Measurements from ENCODE around the gene DDX56. TPM values are rescaled to one million over a fixed set of nuclear protein-coding genes. Genes with fewer than 3 reads are reported as not detected.

Gene DDX56
- total and polyA plus RNA-seq, 9 of the 15 experiments (the other 6 are each of a cell fraction or from before 2014, with no cell fraction given) = 33.0 to 145 (median 102) TPM

GRCh38 chr7:44518761-44519160 is 54.9 kb downstream of the DDX56 start:
- no peak for FAIRE-seq
- in situ Hi-C loops (cut with MboI) (no loop called here), intact Hi-C loops (cut with micrococcal nuclease) (no loop called here)
- peaks cover 0 to 9% of the 10 kb centered on the region in 2 experiments; a peak in 2 of 5 replicates for H3K4me1 ChIP-seq (replicated peaks in 1 of 2; ENCODE audit: control insufficient read depth in 2 of 2, insufficient read depth in 2 of 2, low read length in 2 of 2)
- no peaks in the 10 kb centered on the region for H3K36me3 ChIP-seq (ENCODE audit: control insufficient read depth, insufficient read depth, low read length)
- H2AFZ ChIP-seq (ENCODE audit: low read depth, low read length) = no peak overlapping the region
- H3K4me3 ChIP-seq = no peak overlapping the region
- H3K4me2 ChIP-seq (ENCODE audit: insufficient read depth, low read length) = no peak overlapping the region
- TF ChIP-seq ZNF512 (tag; IDR thresholded peaks at IDR 0.05) = peak; percentile 62; the same call in 1 of the 2 replicates
- no peak for TF ChIP-seq FOXP4 (CRISPR knock-in tag; IDR thresholded peaks at IDR 0.05; ENCODE audit: borderline replicate concordance)
- ATAC-seq = no peak
- POLR2A ChIA-PET = no interaction called here
- no peaks in the 10 kb centered on the region for H4K20me1 ChIP-seq (replicated peaks; ENCODE audit: control insufficient read depth, insufficient read depth, low read length)
- no peaks in the 10 kb centered on the region for H3K9me1 ChIP-seq (ENCODE audit: control insufficient read depth, insufficient read depth, low read length)
- WGBS (ENCODE audit: insufficient coverage, low coverage, missing lambda C conversion rate) = 10% methylated on average over 3 of the region's 3 CpGs
- H3K79me2 ChIP-seq (ENCODE audit: control insufficient read depth, insufficient read depth, low read length) = no peaks in the 10 kb centered on the region
- H3K9ac ChIP-seq (ENCODE audit: insufficient read depth in 1 of 2, low read depth in 2 of 2, low read length in 2 of 2) = no peak overlapping the region
- H3K27ac ChIP-seq (ENCODE audit: extremely low read depth, low read depth, low read length) = no peak overlapping the region
- H3K27me3 ChIP-seq (ENCODE audit: control insufficient read depth in 2 of 2, insufficient read depth in 2 of 2, low read length in 2 of 2) = peaks cover 6 to 38% of the 10 kb centered on the region in 2 experiments; a peak in 4 of 5 replicates
- no TSS peak for BruUV-seq (replicated peaks)
- CTCF ChIA-PET (ENCODE audit: low intra/inter-chr PET ratio) = no interaction called here
- H3K9me3 ChIP-seq (replicated peaks; ENCODE audit: control insufficient read depth, insufficient read depth, low read depth, low read length) = 0 out of 2 replicates have a peak, but pooled peaks cover 3% of the 10 kb centered on the region
- DNase-seq (ENCODE audit: extremely low read depth in 1 of 4, low spot score in 3 of 4) = no peak
